HepG2 (cell line): ENCODE data around the gene FAM83C. TPM values are rescaled to one million over a fixed set of nuclear protein-coding genes. Genes with fewer than 3 reads are reported as not detected.

Source experiments
- ATAC-seq: fragments of 200-7000 bp; cut with Tn5 transposase; 3 replicates; pipeline ENCODE4 v1.9.1; 2020; ENCODE audit warnings: mild to moderate bottlenecking, moderate library complexity
- BruUV-seq: library from RNA; stranded (reverse); fragments of 400-500 nt; replicated peaks from 2 replicates; lab custom pipeline; 2021; lab: Mats Ljungman, UMichigan
- CTCF ChIA-PET: fragments of 300-600 bp; formaldehyde crosslinking; extraction: SDS; loops from one replicate; lab custom pipeline; 2021; ENCODE audit warnings: low total read pairs, inconsistent platforms, low intra/inter-chr PET ratio; lab: Yijun Ruan, JAX
- POLR2A ChIA-PET: fragments of 350-600 bp; sonication (Branson Sonifier 250); formaldehyde crosslinking; loops from one replicate; lab custom pipeline; 2020; ENCODE audit warnings: antibody characterized with exemption, inconsistent platforms; lab: Yijun Ruan, JAX
- DNase-seq: peaks from one replicate; pipeline ENCODE4 v3.0.0-alpha.2; 2015; ENCODE audit warnings: low spot score
- FAIRE-seq: peaks from 3 replicates; lab custom pipeline; 2011; peaks lifted over from hg19 to GRCh38; lab: Jason Lieb, UNC
- H2AFZ ChIP-seq: one replicate; pipeline ENCODE4 v1.6.1; 2011; ENCODE audit warnings: low read length, inconsistent platforms
- H3K27ac ChIP-seq: fragments of 300-600 bp; 3 replicates; pipeline ENCODE4 v1.8.0; 2011; ENCODE audit warnings: mixed run types, mild to moderate bottlenecking, mixed read lengths, low read length, inconsistent platforms; ENCODE audit not compliant: insufficient read depth; ENCODE audit errors: extremely low read length
- H3K27me3 ChIP-seq, 2 experiments: fragments of 200-600 bp in 1 of 2; 2 replicates in 1 of 2; 3 replicates in 1 of 2; pipeline versions ENCODE4 v1.6.0 to v1.8.0; 2011; ENCODE audit warnings: low read length in 2 of 2, mild to moderate bottlenecking in 2 of 2, moderate library complexity in 2 of 2, inconsistent platforms in 1 of 2; ENCODE audit not compliant: insufficient read depth in 2 of 2, control insufficient read depth in 1 of 2
- H3K36me3 ChIP-seq, 2 experiments: fragments of 200-600 bp in 1 of 2; replicated peaks in 1 of 2; 2 replicates in 1 of 2; 3 replicates in 1 of 2; pipeline versions ENCODE4 v1.5.1 to v1.8.0; 2011; ENCODE audit warnings: low read length in 2 of 2, inconsistent platforms in 1 of 2; ENCODE audit not compliant: insufficient read depth in 2 of 2, control insufficient read depth in 1 of 2
- H3K4me1 ChIP-seq: 2 replicates; pipeline ENCODE4 v1.5.1; 2012; ENCODE audit warnings: low read length, inconsistent platforms; ENCODE audit not compliant: insufficient read depth
- H3K4me2 ChIP-seq: 2 replicates; pipeline ENCODE4 v1.6.0; 2011; ENCODE audit warnings: low read depth, low read length, inconsistent platforms
- H3K4me3 ChIP-seq, 3 experiments: fragments of 200-600 bp in 1 of 3; sonication (generic), shearing (Covaris generic) in 1 of 3; replicated peaks in 1 of 3; 2 replicates each; pipeline ENCODE4 v1.5.1; 2011 to 2016; ENCODE audit warnings: low read length in 3 of 3, inconsistent platforms in 2 of 3, low read depth in 2 of 3, mild to moderate bottlenecking in 2 of 3, control low read depth in 1 of 3, mixed read lengths in 1 of 3; ENCODE audit not compliant: insufficient read depth in 1 of 3
- H3K79me2 ChIP-seq: one replicate; pipeline ENCODE4 v1.6.1; 2011; ENCODE audit warnings: low read length, inconsistent platforms; ENCODE audit not compliant: insufficient read depth
- H3K9ac ChIP-seq: 2 replicates; pipeline ENCODE4 v1.6.0; 2011; ENCODE audit warnings: mild to moderate bottlenecking, low read depth, low read length, inconsistent platforms; ENCODE audit not compliant: insufficient read depth
- H3K9me3 ChIP-seq: 2 replicates; pipeline ENCODE4 v1.5.1; 2012; ENCODE audit warnings: mild to moderate bottlenecking, low read length
- H4K20me1 ChIP-seq: 2 replicates; pipeline ENCODE4 v1.6.0; 2011; ENCODE audit warnings: inconsistent platforms, mild to moderate bottlenecking, low read length, moderate library complexity; ENCODE audit not compliant: insufficient read depth
- GABPB1 ChIP-seq: IDR thresholded peaks from 2 replicates; pipeline ENCODE4 v1.6.1; 2016; ENCODE audit warnings: mild to moderate bottlenecking, missing genetic modification reagents, moderate library complexity, missing compliant biosample characterization
- RBM22 ChIP-seq: fragments of 200-400 bp; formaldehyde crosslinking; optimal IDR thresholded peaks from 2 replicates; pipeline ENCODE3; 2017; ENCODE audit warnings: mild to moderate bottlenecking, low read length, moderate library complexity
- TARDBP ChIP-seq: sonication (generic); formaldehyde crosslinking; IDR thresholded peaks from 2 replicates; pipeline ENCODE4 v1.8.0; 2022; ENCODE audit warnings: mild to moderate bottlenecking, missing genetic modification reagents
- ZNF121 ChIP-seq: sonication (generic); formaldehyde crosslinking; IDR thresholded peaks from 2 replicates; pipeline ENCODE4 v1.5.0; 2020; ENCODE audit warnings: mild to moderate bottlenecking, missing genetic modification reagents
- ZNF225 ChIP-seq: sonication (generic); formaldehyde crosslinking; IDR thresholded peaks from 2 replicates; pipeline ENCODE4 v1.4.0; 2020; ENCODE audit warnings: mild to moderate bottlenecking, missing genetic modification reagents
- ZNF333 ChIP-seq: sonication (generic); formaldehyde crosslinking; IDR thresholded peaks from 2 replicates; pipeline ENCODE4 v1.4.0; 2020; ENCODE audit warnings: mild to moderate bottlenecking, missing genetic modification reagents, borderline replicate concordance
- ZNF441 ChIP-seq: sonication (generic); formaldehyde crosslinking; IDR thresholded peaks from 2 replicates; pipeline ENCODE4 v1.7.0; 2021; ENCODE audit warnings: missing genetic modification reagents, borderline replicate concordance
- ZNF563 ChIP-seq: sonication (generic); formaldehyde crosslinking; IDR thresholded peaks from 2 replicates; pipeline ENCODE4 v1.8.0; 2022; ENCODE audit warnings: mild to moderate bottlenecking, moderate library complexity, missing genetic modification reagents
- ZNF709 ChIP-seq: sonication (generic); formaldehyde crosslinking; IDR thresholded peaks from 2 replicates; pipeline ENCODE4 v1.5.0; 2020; ENCODE audit warnings: mild to moderate bottlenecking, missing genetic modification reagents
- WGBS: methylation state at CpG from one replicate; pipeline ENCODE4 v1.1.6; 2017; ENCODE audit warnings: low lambda C conversion rate; 5-methylcytosine and 5-hydroxymethylcytosine counted together
- in situ Hi-C: cut with HindIII; loops from 2 replicates; pipeline ENCODE4 v1.10.0; 2017; ENCODE audit warnings: low pct_unique_long_range_greater_than_20kb; ENCODE audit not compliant: extremely low pct_ligation_motif_present
- intact Hi-C: fragments of 100-400 bp; cut with micrococcal nuclease; formaldehyde crosslinking; loops from one replicate; pipeline ENCODE4 v1.10.0; 2022; ENCODE audit not compliant: unreplicated experiment
- polyA plus RNA-seq, 8 experiments: library from polyadenylated mRNA; depleted of rRNA in 3 of 8; stranded (reverse) in 7 of 8; unstranded in 1 of 8; fragments of >200 nt; fragmentation: Illumina TruSeq in 4 of 8; extraction: Trizol in 4 of 8; gene quantifications; 2 replicates each; pipeline versions ENCODE4 v1.2.1 to v1.2.3, GENCODE V29; 2011 to 2016; ENCODE audit warnings: low read depth in 4 of 8, missing spikeins in 1 of 8, mixed read lengths in 1 of 8; ENCODE audit not compliant: insufficient read depth in 1 of 8
- total RNA-seq, 5 experiments: library from RNA; depleted of rRNA; stranded (reverse); fragments of >200 nt; fragmentation: Illumina TruSeq; extraction: Trizol; gene quantifications; 2 replicates each; pipeline ENCODE4 v1.2.3, GENCODE V29; 2016; ENCODE audit warnings: low read depth in 1 of 5
- TF ChIP-seq, protein P1 (sequence below): sonication (generic); IDR thresholded peaks from 2 replicates; pipeline ENCODE4 v1.6.1; 2016; ENCODE audit warnings: low read depth, borderline replicate concordance
- TF ChIP-seq, protein P2 (sequence below): sonication (generic); formaldehyde crosslinking; IDR thresholded peaks from 2 replicates; pipeline ENCODE4 v1.8.0; 2022; ENCODE audit warnings: mild to moderate bottlenecking, missing genetic modification reagents, borderline replicate concordance

FAM83C gene
- total and polyA plus RNA-seq, 2 of the 13 experiments (the other 11 are each of a cell fraction or from before 2014, with no cell fraction given), result 0.04 TPM; not detected in 1

DNA sequence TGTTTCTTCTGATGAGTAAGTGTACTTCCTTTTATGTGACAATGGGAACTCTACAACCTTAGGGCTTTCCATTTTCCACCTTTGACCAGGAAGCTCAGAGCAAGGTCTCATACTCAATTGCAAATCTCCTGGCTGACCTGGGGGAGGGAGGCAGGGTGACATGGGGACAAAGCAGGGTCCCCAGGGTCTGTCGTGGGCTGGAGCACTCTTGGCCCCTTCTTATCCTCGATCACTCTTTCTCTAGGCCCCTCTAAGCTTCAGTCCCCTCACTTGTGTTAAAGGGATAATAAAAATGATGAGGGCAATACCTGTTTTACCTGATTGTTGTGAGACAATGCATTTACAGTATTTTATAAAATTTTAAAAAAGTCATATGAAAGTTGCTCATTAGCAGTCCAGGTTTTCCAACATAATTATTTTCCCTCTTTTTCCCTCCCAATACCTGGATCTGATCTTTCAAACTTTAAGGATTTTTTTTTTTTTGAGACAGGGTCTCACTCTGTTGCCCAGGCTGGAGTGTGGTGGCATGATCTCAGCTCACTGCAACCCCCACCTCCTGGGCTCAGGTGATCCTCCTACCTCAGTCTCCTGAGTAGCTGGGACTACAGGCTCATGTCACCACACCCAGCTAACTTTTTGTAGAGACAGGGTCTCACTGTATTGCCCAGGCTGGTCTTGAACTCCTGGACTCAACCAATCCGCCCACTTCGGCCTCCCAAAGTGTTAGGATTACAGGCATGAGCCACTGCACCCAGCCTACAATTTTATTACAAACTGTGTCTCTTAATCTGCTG lies 8.4 kb upstream of the FAM83C start:
- in situ Hi-C loops, result loop anchor here (5.0 kb wide), 1 partner anchor 147 kb away; no protein-coding TSS in a partner anchor
- POLR2A ChIA-PET, result interaction anchor here (1.1 to 1.7 kb wide), 2 partner anchors 14 to 16 kb away, joined by 5 to 6 read pairs; partner anchors contain the start of gene EIF6

More for the DNA sequence above, 8.4 kb upstream of the FAM83C start:
- CTCF ChIA-PET, result no interaction called here
- H4K20me1 ChIP-seq, result no peaks in the 10 kb centered on the region
- peaks cover 40% of the 10 kb centered on the region for H3K4me1 ChIP-seq
- no peaks in the 10 kb centered on the region for H3K9me3 ChIP-seq
- peaks cover 5 to 18% of the 10 kb centered on the region in 2 experiments for H3K27me3 ChIP-seq
- H3K9ac ChIP-seq, result no peak overlapping the region
- H3K79me2 ChIP-seq, result no peaks in the 10 kb centered on the region
- TF ChIP-seq ZNF441 (CRISPR knock-in tag) (no peak), ZNF225 (CRISPR knock-in tag) (no peak), ZNF709 (no peak), RBM22 (peak; percentile 59), ZNF333 (CRISPR knock-in tag) (no peak), ZNF563 (CRISPR knock-in tag) (no peak), TARDBP (CRISPR knock-in tag) (no peak), ZNF121 (CRISPR knock-in tag) (peak; percentile 52; the same call in 1 of the 2 replicates), GABPB1 (CRISPR knock-in tag) (no peak)
- TF ChIP-seq, protein P1, sequence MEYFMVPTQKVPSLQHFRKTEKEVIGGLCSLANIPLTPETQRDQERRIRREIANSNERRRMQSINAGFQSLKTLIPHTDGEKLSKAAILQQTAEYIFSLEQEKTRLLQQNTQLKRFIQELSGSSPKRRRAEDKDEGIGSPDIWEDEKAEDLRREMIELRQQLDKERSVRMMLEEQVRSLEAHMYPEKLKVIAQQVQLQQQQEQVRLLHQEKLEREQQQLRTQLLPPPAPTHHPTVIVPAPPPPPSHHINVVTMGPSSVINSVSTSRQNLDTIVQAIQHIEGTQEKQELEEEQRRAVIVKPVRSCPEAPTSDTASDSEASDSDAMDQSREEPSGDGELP, result no peak
- TF ChIP-seq, protein P2, sequence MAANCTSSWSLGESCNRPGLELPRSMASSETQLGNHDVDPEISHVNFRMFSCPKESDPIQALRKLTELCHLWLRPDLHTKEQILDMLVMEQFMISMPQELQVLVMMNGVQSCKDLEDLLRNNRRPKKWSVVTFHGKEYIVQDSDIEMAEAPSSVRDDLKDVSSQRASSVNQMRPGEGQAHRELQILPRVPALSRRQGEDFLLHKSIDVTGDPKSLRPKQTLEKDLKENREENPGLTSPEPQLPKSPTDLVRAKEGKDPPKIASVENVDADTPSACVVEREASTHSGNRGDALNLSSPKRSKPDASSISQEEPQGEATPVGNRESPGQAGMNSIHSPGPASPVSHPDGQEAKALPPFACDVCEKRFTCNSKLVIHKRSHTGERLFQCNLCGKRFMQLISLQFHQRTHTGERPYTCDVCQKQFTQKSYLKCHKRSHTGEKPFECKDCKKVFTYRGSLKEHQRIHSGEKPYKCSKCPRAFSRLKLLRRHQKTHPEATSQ (CRISPR knock-in tag), result no peak
- intact Hi-C loops, result no loop called here
- no peak for ATAC-seq
- H3K4me2 ChIP-seq, result no peak overlapping the region
- no peak overlapping the region for H3K27ac ChIP-seq
- DNase-seq, result no peak
- no TSS peak for BruUV-seq
- no peak for FAIRE-seq
- H3K36me3 ChIP-seq, result peaks cover 7 to 15% of the 10 kb centered on the region in 2 experiments; a peak in 4 of 5 replicates
- 90% methylated on average over 4 of the region's 4 CpGs for whole genome bisulfite sequencing
- no peak overlapping the region for H2AFZ ChIP-seq
- no peak overlapping the region for H3K4me3 ChIP-seq
